Kidney epithelial cell (primary cell): Measurements from ENCODE around the gene SNX32. TPM values are rescaled to one million over a fixed set of nuclear protein-coding genes. Genes with fewer than 3 reads are reported as not detected.

Experiments used
- DNase-seq: peaks from one replicate; pipeline ENCODE4 v3.0.0-alpha.2; 2010; ENCODE audit warnings: low read depth
- H3K27me3 ChIP-seq: 2 replicates; pipeline ENCODE4 v1.6.0; 2011; ENCODE audit warnings: low read length; ENCODE audit not compliant: control insufficient read depth, insufficient read depth
- H3K36me3 ChIP-seq: 2 replicates; pipeline ENCODE4 v1.5.1; 2011; ENCODE audit warnings: low read length; ENCODE audit not compliant: control insufficient read depth, insufficient read depth
- H3K4me3 ChIP-seq: 2 replicates; pipeline ENCODE4 v1.5.1; 2011; ENCODE audit warnings: low read depth, mild to moderate bottlenecking, control low read depth, low read length
- CTCF ChIP-seq: IDR thresholded peaks from 2 replicates; pipeline ENCODE4 v1.5.1; 2011; ENCODE audit warnings: mild to moderate bottlenecking, moderate library complexity, low read length, control low read depth, inconsistent platforms; ENCODE audit not compliant: insufficient read depth, poor library complexity, severe bottlenecking
- total RNA-seq: library from RNA; depleted of rRNA; stranded (reverse); fragments of >200 nt; gene quantifications from 2 replicates; pipeline ENCODE4 v1.2.3, GENCODE V29; 2015

SNX32 gene
- total RNA-seq, 1 donor from 2014 or later = 1.9 TPM

GRCh38 chr11:65811764-65812475 is 21.8 kb upstream of the SNX32 start:
- no peak for DNase-seq
- Histone ChIP-seq H3K36me3 (no peaks in the 10 kb centered on the region), H3K27me3 (peaks cover 6% of the 10 kb centered on the region), H3K4me3 (no peak overlapping the region)
- no peak for TF ChIP-seq CTCF

DNA sequence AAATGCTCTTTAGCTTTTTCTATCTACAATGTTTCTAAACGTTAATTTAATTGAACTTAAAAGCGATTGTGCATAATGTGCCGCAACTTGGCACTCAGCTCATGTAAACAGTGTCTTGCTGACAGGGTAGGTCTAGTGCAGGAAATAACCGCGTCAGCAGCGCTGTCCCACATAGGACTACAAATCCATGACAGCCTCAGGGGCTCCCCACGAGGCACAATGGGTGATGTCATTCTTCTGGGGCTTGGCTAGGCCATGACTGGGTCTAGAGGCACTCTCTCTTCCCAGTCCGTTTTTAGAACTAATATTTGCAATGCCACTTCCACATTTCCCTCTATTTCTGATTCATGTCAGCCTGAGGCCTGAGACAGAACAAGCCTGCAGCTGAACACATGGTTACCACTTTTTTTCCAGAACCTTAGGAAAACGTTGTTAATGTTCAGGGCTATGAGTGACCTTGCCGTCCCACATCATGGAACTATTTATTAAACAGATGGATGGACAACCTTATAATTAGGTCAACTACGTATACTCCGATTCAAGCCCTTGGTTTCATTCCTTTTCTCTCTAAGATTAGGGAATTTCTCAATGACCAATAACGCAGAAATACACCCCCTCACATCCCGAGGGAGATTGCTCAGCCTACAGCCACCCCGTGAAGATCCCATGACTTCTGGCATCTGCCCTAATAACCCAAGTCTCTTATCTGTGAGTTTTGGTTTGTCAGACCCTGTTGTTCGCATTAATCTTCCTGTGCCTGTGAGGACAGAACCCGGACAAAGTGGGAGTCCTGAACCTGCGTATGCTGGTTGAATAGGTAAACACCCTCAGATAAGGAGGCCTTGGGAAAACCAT is 19.4 kb upstream of the SNX32 start:
- Histone ChIP-seq H3K4me3 (no peak overlapping the region), H3K27me3 (peaks cover 6% of the 10 kb centered on the region), H3K36me3 (no peaks in the 10 kb centered on the region)
- DNase-seq = no peak
- no peak for TF ChIP-seq CTCF

- TF ChIP-seq CTCF = no peak
- H3K4me3 ChIP-seq = no peak overlapping the region
- no peaks in the 10 kb centered on the region for H3K36me3 ChIP-seq
- DNase-seq = no peak
- peaks cover 6% of the 10 kb centered on the region for H3K27me3 ChIP-seq
These were observed 18.7 kb upstream of the SNX32 start for GRCh38 chr11:65814986-65815565.

- Histone ChIP-seq H3K36me3 (no peaks in the 10 kb centered on the region), H3K27me3 (peaks cover 5% of the 10 kb centered on the region), H3K4me3 (no peak overlapping the region)
- no peak for DNase-seq
- TF ChIP-seq CTCF = no peak
These were observed 17.1 kb upstream of the SNX32 start for GRCh38 chr11:65816696-65817095.

DNA sequence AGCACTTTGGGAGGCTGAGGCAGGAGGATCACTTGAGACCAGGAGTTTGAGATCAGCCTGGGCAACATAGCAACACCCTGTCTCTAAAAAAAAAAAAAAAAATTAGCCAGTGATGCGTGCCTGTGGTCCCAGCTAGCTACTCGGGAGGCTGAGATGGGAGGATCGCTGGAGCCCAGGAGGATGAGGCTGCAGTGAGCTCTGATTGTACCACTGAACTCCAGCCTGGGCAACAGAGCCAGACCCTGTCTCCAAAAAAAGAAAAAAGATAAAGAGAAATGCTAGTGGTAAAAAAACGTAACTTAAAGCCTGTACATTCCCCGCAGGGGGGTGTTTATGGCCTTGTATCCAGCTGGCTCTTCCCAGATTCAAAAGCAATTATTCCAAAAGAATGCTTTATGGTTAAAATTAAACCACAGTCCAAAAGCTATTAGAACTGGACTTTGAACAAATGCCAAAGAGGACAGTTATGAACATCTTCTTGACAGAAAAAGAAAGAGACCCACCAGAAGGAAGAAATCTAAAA is 16.4 kb upstream of the SNX32 start:
- no peaks in the 10 kb centered on the region for H3K36me3 ChIP-seq
- no peaks in the 10 kb centered on the region for H3K27me3 ChIP-seq
- H3K4me3 ChIP-seq = peak overlapping the region; percentile 61
- TF ChIP-seq CTCF = no peak
- DNase-seq = no peak
